Neural crest cell (in vitro differentiated cells): Measurements from ENCODE around the gene PRR33. TPM values are rescaled to one million over a fixed set of nuclear protein-coding genes. Genes with fewer than 3 reads are reported as not detected.

Source experiments
- DNase-seq: peaks from one replicate; pipeline ENCODE4 v3.0.0; 2021; ENCODE audit warnings: low read depth, mixed read lengths, low spot score
- H3K27ac Mint-ChIP-seq: one replicate; pipeline ENCODE4 v1.8.0; 2021; ENCODE audit warnings: mild to moderate bottlenecking, mixed read lengths; ENCODE audit not compliant: unreplicated experiment
- H3K27me3 Mint-ChIP-seq: 2 replicates; pipeline ENCODE4 v1.8.0; 2021; ENCODE audit warnings: low read depth, mild to moderate bottlenecking, mixed read lengths
- H3K36me3 Mint-ChIP-seq: 2 replicates; pipeline ENCODE4 v1.8.0; 2021; ENCODE audit warnings: low read depth, mild to moderate bottlenecking, mixed read lengths
- H3K4me1 Mint-ChIP-seq: 2 replicates; pipeline ENCODE4 v1.8.0; 2021; ENCODE audit warnings: mixed read lengths
- H3K4me3 Mint-ChIP-seq: one replicate; pipeline ENCODE4 v1.8.0; 2021; ENCODE audit warnings: mild to moderate bottlenecking, mixed read lengths
- H3K9me3 Mint-ChIP-seq: 2 replicates; pipeline ENCODE4 v1.8.0; 2021; ENCODE audit warnings: mixed read lengths
- CTCF ChIP-seq: fragments of 200-600 bp; sonication (generic); conservative IDR thresholded peaks from 2 replicates; pipeline ENCODE4 v1.5.0; 2021; ENCODE audit warnings: antibody characterized with exemption, mild to moderate bottlenecking
- total RNA-seq: library from RNA; stranded (reverse); gene quantifications from 2 replicates; pipeline ENCODE4 v1.2.1, GENCODE V29; 2021

The PRR33 gene
- total RNA-seq, 1 donor from 2014 or later, result not detected

GRCh38 chr11:1906611-1907423 lies 15.1 kb upstream of the PRR33 start:
- no peaks in the 10 kb centered on the region for H3K36me3 Mint-ChIP-seq
- H3K9me3 Mint-ChIP-seq, result no peaks in the 10 kb centered on the region
- DNase-seq, result no peak
- peaks cover 8% of the 10 kb centered on the region for H3K4me1 Mint-ChIP-seq
- no peak overlapping the region for H3K4me3 Mint-ChIP-seq
- no peaks in the 10 kb centered on the region for H3K27me3 Mint-ChIP-seq
- no peak for TF ChIP-seq CTCF
- H3K27ac Mint-ChIP-seq, result no peak overlapping the region

- H3K36me3 Mint-ChIP-seq, result no peaks in the 10 kb centered on the region
- H3K9me3 Mint-ChIP-seq, result no peaks in the 10 kb centered on the region
- DNase-seq, result no peak
- H3K4me3 Mint-ChIP-seq, result no peak overlapping the region
- peaks cover 2% of the 10 kb centered on the region for H3K27me3 Mint-ChIP-seq
- H3K4me1 Mint-ChIP-seq, result peaks cover 8% of the 10 kb centered on the region
- no peak for TF ChIP-seq CTCF
- no peak overlapping the region for H3K27ac Mint-ChIP-seq
Observed at GRCh38 chr11:1906181-1906580, 14.5 kb upstream of the PRR33 start.

- H3K4me1 Mint-ChIP-seq, result no peaks in the 10 kb centered on the region
- no peak for DNase-seq
- H3K4me3 Mint-ChIP-seq, result no peak overlapping the region
- no peaks in the 10 kb centered on the region for H3K9me3 Mint-ChIP-seq
- no peak for TF ChIP-seq CTCF
- no peak overlapping the region for H3K27ac Mint-ChIP-seq
- no peaks in the 10 kb centered on the region for H3K36me3 Mint-ChIP-seq
- peaks cover 2% of the 10 kb centered on the region for H3K27me3 Mint-ChIP-seq
Observed at GRCh38 chr11:1899686-1900085, 8.0 kb upstream of the PRR33 start.

- Mint-ChIP-seq H3K9me3 (no peaks in the 10 kb centered on the region), H3K27ac (no peak overlapping the region), H3K36me3 (no peaks in the 10 kb centered on the region), H3K4me1 (no peaks in the 10 kb centered on the region), H3K4me3 (no peak overlapping the region), H3K27me3 (peaks cover 2% of the 10 kb centered on the region)
- DNase-seq, result no peak
- no peak for TF ChIP-seq CTCF
Observed at GRCh38 chr11:1899090-1899489, 7.4 kb upstream of the PRR33 start.

- Mint-ChIP-seq H3K27me3 (peaks cover 2% of the 10 kb centered on the region), H3K9me3 (peaks cover 3% of the 10 kb centered on the region), H3K4me1 (no peaks in the 10 kb centered on the region), H3K36me3 (no peaks in the 10 kb centered on the region), H3K4me3 (no peak overlapping the region), H3K27ac (no peak overlapping the region)
- no peak for DNase-seq
- no peak for TF ChIP-seq CTCF
Observed at GRCh38 chr11:1896923-1897322, 5.2 kb upstream of the PRR33 start.
